HG03439 (cell line): Measurements from ENCODE around the gene CFDP1.

Experiments
- ATAC-seq: cut with Tn5 transposase; IDR thresholded peaks from one replicate; pipeline ENCODE4 v1.9.1; 2021; ENCODE audit warnings: mild to moderate bottlenecking, moderate library complexity; ENCODE audit not compliant: unreplicated experiment

Gene CFDP1

GRCh38 chr16:75254359-75254837 is 178.9 kb downstream of the CFDP1 start:
- no peak for ATAC-seq

- ATAC-seq, result no peak
Observed at GRCh38 chr16:75252946-75253911, 180.1 kb downstream of the CFDP1 start.

- no peak for ATAC-seq
Observed at GRCh38 chr16:75252049-75252864, 181.0 kb downstream of the CFDP1 start.

- ATAC-seq, result no peak
Observed at GRCh38 chr16:75251280-75252048, 181.8 kb downstream of the CFDP1 start, which contains the start of gene BCAR1. TSS of gene BCAR1 (minus strand) at chr16:75251624. CDS start at chr16:75251482, 142 bp downstream.

GRCh38 chr16:75250809-75251279 is 182.5 kb downstream of the CFDP1 start:
- no peak for ATAC-seq

GRCh38 chr16:75250089-75250808 is 183.1 kb downstream of the CFDP1 start:
- no peak for ATAC-seq

GRCh38 chr16:75249441-75249840 is 183.9 kb downstream of the CFDP1 start:
- ATAC-seq, result no peak

- no peak for ATAC-seq
Observed at GRCh38 chr16:75248536-75249380, 184.5 kb downstream of the CFDP1 start.

GRCh38 chr16:75248142-75248535 is 185.2 kb downstream of the CFDP1 start:
- no peak for ATAC-seq

- ATAC-seq, result no peak
Observed at GRCh38 chr16:75247249-75247648, 186.1 kb downstream of the CFDP1 start.

GRCh38 chr16:75246504-75247205 is 186.6 kb downstream of the CFDP1 start:
- ATAC-seq, result no peak

- ATAC-seq, result no peak
Observed at GRCh38 chr16:75244844-75245758, 188.2 kb downstream of the CFDP1 start.

- ATAC-seq, result no peak
Observed at GRCh38 chr16:75244225-75244809, 189.0 kb downstream of the CFDP1 start.
